Measurements from ENCODE around the gene PTPRK.
A peak's percentile ranks its signal among the peaks of the same experiment; 100 is the strongest.

The PTPRK gene

GRCh38 chr6:127966616-127967015 is 553.8 kb downstream of the PTPRK start:
- no peak for TF ChIP-seq CTCF (IDR thresholded peaks at IDR 0.05; ENCODE audit: control insufficient read depth, insufficient read depth, low read depth, low read length, missing control alignments)
- peak; percentile 24 for DNase-seq (ENCODE audit: low read depth)
- no peak overlapping the region for H3K4me3 ChIP-seq (ENCODE audit: control insufficient read depth, low read depth, low read length)

- no peak for TF ChIP-seq CTCF (IDR thresholded peaks at IDR 0.05; ENCODE audit: control insufficient read depth, insufficient read depth, low read depth, low read length, missing control alignments)
- no peak for DNase-seq (ENCODE audit: low read depth)
Observed at GRCh38 chr6:127963495-127963894, 556.9 kb downstream of the PTPRK start.

GRCh38 chr6:127959869-127960268 is 560.5 kb downstream of the PTPRK start:
- no peak overlapping the region for H3K4me3 ChIP-seq (ENCODE audit: control insufficient read depth, low read depth, low read length)
- no peak for DNase-seq (ENCODE audit: low read depth)
- no peak for TF ChIP-seq CTCF (IDR thresholded peaks at IDR 0.05; ENCODE audit: control insufficient read depth, insufficient read depth, low read depth, low read length, missing control alignments)

More at GRCh38 chr6:127963495-127963894, 556.9 kb downstream of the PTPRK start:
- no peak overlapping the region for H3K4me3 ChIP-seq (ENCODE audit: control insufficient read depth, low read depth, low read length)

GRCh38 chr6:127956956-127957355 is 563.4 kb downstream of the PTPRK start:
- no peak for TF ChIP-seq CTCF (IDR thresholded peaks at IDR 0.05; ENCODE audit: control insufficient read depth, insufficient read depth, low read depth, low read length, missing control alignments)
- no peak for DNase-seq (ENCODE audit: low read depth)
- no peak overlapping the region for H3K4me3 ChIP-seq (ENCODE audit: control insufficient read depth, low read depth, low read length)

- no peak overlapping the region for H3K4me3 ChIP-seq (ENCODE audit: control insufficient read depth, low read depth, low read length)
- DNase-seq (ENCODE audit: low read depth), result no peak
- peak; percentile 12 for TF ChIP-seq CTCF (IDR thresholded peaks at IDR 0.05; ENCODE audit: control insufficient read depth, insufficient read depth, low read depth, low read length, missing control alignments)
Observed at GRCh38 chr6:127956260-127956888, 564.0 kb downstream of the PTPRK start.

GRCh38 chr6:127954082-127954481 is 566.3 kb downstream of the PTPRK start:
- no peak for TF ChIP-seq CTCF (IDR thresholded peaks at IDR 0.05; ENCODE audit: control insufficient read depth, insufficient read depth, low read depth, low read length, missing control alignments)
- H3K4me3 ChIP-seq (ENCODE audit: control insufficient read depth, low read depth, low read length), result no peak overlapping the region
- no peak for DNase-seq (ENCODE audit: low read depth)
